Stimulated activated CD8-positive, alpha-beta memory T cell treated with anti-CD3 and anti-CD28 coated beads, Interleukin-7, amount 100 ng/mL, for 1 hour (primary cell): Measurements from ENCODE around the gene BICDL1.
"Not testable (repeated sequence)": the region's sequence is repeated elsewhere in the genome, so short reads cannot be mapped to it uniquely, and the experiment has no call there.

Experiments used
- DNase-seq, 2 donors: peaks; one replicate each; pipeline ENCODE4 v3.0.0-alpha.2; 2020; ENCODE audit warnings: low read depth in 2 of 2

Gene BICDL1

GRCh38 chr12:120006258-120006975, 17.4 kb downstream of the BICDL1 start:
- no peak for DNase-seq

GRCh38 chr12:120007272-120007671, 18.2 kb downstream of the BICDL1 start:
- DNase-seq, result peak in 1 of 2 donors; percentile 25

GRCh38 chr12:120010661-120011230, 21.7 kb downstream of the BICDL1 start:
- DNase-seq, result no peak

- peak; percentile 31 to 46 for DNase-seq
Observed at GRCh38 chr12:120012067-120012621, 23.1 kb downstream of the BICDL1 start.

GRCh38 chr12:120013659-120014380, 24.8 kb downstream of the BICDL1 start:
- no peak for DNase-seq

GRCh38 chr12:120014381-120014735, 25.3 kb downstream of the BICDL1 start:
- DNase-seq, result not testable (repeated sequence)

- no peak for DNase-seq
Observed at GRCh38 chr12:120015313-120015712, 26.3 kb downstream of the BICDL1 start.

GRCh38 chr12:120016199-120016598, 27.2 kb downstream of the BICDL1 start:
- DNase-seq, result not testable (repeated sequence)

GRCh38 chr12:120019197-120019596, 30.2 kb downstream of the BICDL1 start:
- no peak for DNase-seq

GRCh38 chr12:120019938-120020337, 30.9 kb downstream of the BICDL1 start:
- no peak for DNase-seq

- DNase-seq, result no peak
Observed at GRCh38 chr12:120024193-120024592, 35.2 kb downstream of the BICDL1 start.

GRCh38 chr12:120025640-120026039, 36.6 kb downstream of the BICDL1 start:
- no peak for DNase-seq

GRCh38 chr12:120032242-120032641, 43.2 kb downstream of the BICDL1 start:
- DNase-seq, result no peak

GRCh38 chr12:120037851-120038250, 48.8 kb downstream of the BICDL1 start:
- no peak for DNase-seq

- DNase-seq, result no peak
Observed at GRCh38 chr12:120039711-120040110, 50.7 kb downstream of the BICDL1 start.

- DNase-seq, result no peak
Observed at GRCh38 chr12:120041386-120042231, 52.6 kb downstream of the BICDL1 start.

- not testable (repeated sequence) for DNase-seq
Observed at GRCh38 chr12:120045367-120045766, 56.3 kb downstream of the BICDL1 start.

- DNase-seq, result no peak
Observed at GRCh38 chr12:120047072-120047471, 58.0 kb downstream of the BICDL1 start.

GRCh38 chr12:120048263-120048662, 59.2 kb downstream of the BICDL1 start:
- DNase-seq, result no peak

GRCh38 chr12:120049426-120049825, 60.4 kb downstream of the BICDL1 start:
- no peak for DNase-seq

GRCh38 chr12:120051535-120051934, 62.5 kb downstream of the BICDL1 start:
- DNase-seq, result no peak

GRCh38 chr12:120054293-120054692, 65.3 kb downstream of the BICDL1 start:
- no peak for DNase-seq
